GM19099 (cell line): Measurements from ENCODE around the gene TPST1.

Source experiments
- POLR2A ChIP-seq: IDR thresholded peaks from 3 replicates; pipeline ENCODE4 v1.6.1; 2011; ENCODE audit warnings: low read depth; ENCODE audit not compliant: insufficient read length; ENCODE audit errors: extremely low read depth

TPST1 gene

DNA sequence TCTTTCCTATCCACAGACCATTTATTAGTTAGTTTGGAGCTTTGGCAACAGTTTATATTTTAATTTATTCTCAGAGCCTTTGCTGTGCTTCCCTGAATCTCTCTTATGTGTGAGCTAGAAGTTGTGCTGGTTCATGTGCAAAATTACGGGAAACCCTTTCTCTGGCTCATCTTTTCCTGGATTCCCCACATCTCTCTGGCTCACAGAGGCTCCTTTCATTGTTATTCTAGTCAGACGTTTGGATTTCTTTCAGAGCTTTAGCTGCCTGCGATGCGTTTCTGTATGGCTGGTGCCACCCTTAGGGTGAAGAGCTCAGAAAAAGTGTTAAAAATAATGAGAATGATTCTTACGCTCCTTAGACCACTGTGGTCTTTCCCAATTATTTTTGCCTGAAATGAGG is 53.3 kb downstream of the TPST1 start:
- TF ChIP-seq POLR2A, result no peak

DNA sequence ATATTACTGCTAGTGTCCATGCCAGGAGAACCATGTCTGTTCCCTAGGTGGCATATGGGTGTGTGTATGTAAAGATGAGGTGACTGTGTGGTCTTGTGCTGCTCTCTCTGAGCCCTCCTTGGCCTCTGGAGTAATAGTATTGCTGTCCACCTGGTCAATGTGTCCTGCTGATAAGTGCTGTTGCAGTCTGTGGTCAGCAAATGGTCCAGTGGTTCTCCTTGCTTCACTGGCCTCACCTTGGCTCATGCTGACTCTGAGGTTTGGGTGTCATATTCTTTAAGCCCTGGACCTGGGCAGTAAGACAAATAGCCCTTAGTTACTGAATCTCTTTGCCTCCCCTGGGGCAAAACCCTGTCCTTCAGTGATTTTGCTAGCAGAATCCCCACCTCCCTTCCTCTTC is 56.8 kb downstream of the TPST1 start:
- TF ChIP-seq POLR2A, result no peak

DNA sequence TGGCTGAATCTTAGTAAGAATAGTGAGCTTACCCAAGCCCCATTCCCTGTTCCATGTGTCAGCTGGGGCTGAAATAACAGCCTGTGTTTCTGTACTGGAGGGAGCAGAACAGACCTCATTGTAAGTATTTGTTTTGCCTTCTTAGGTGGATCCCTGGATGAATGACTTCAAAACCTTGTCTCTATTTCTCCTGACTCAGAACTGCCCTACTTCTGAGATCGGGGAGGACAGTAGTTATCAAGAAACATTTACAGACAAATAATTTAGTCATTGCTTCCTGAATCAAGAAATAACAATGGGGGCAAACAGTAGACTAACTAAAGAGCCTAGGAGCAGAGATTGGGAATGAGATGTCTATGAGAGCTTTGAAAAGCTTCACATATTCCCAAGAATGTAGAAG is 58.8 kb downstream of the TPST1 start:
- no peak for TF ChIP-seq POLR2A

DNA sequence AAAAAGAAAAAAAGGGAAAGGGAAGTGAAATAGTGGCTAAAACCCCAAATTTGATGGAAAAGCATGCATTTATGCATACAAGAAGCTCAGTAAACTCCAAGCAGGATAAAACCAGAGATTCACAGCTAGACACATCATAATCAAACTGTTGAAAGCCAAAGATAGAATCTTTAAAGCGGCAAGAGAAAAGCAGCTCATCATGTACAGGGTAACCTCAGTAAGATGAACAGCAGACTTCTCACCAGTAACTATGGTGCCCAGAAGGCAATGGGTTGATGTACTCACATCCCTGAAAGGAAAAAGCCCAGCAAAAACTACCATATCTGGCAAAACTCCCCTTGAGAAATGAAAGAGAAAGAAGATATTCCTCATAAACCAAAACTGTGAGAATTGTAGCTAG is 60.4 kb downstream of the TPST1 start:
- no peak for TF ChIP-seq POLR2A

DNA sequence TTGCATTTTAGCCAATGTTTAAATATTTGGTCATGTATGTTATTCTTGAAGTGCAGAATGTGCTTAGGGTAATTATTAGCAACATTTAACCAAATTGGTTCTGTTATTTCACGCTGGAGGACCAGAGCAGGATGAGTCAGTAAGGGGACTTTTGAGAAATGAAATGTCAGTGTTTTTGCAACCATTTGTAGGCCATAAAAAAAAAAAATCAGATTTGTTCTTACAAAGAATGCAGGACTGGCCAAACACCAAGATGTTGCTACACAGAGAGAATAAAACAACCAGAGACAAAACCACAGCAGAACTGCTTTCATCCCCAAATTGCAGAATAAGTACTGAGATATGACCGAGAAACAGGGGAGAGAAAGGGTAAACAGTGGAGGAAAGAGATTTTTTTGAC is 62.1 kb downstream of the TPST1 start:
- no peak for TF ChIP-seq POLR2A

DNA sequence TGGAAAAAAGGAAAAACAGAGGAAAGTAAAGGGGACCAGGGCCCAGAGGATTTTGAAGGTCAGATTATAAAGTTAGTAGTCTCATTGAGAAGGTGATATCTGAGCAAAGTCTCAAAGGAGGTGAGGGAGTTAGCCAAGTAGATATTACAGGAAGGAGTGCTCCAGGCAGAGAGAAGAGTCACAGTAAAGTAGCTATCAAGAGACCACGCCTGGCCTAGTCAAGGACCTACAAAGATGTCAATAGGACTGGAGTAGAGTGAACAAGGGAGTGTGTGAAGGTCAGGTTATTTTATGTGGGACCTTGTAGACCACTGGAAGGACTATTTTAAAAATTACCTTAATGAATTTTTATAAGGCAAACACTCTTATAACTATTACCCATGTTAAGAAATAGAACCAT is 64.8 kb downstream of the TPST1 start:
- no peak for TF ChIP-seq POLR2A

DNA sequence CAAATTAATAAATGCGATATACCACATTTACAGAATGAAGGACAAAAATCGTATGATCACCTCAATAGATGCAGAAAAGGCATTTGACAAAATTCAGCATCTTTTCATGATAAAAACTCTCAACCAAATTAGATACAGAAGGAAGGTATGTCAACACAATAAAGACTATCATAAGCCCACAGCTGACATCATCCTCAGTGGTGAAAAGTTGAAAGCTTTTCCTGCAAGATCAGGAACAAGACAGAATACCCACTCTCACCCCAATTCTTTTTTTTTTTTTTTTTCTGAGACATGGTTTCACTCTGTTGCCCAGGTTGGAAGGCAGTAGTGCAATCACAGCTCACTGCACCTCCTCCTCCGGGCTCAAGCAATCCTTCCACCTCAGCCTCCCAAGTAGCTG is 67.2 kb downstream of the TPST1 start:
- no peak for TF ChIP-seq POLR2A

DNA sequence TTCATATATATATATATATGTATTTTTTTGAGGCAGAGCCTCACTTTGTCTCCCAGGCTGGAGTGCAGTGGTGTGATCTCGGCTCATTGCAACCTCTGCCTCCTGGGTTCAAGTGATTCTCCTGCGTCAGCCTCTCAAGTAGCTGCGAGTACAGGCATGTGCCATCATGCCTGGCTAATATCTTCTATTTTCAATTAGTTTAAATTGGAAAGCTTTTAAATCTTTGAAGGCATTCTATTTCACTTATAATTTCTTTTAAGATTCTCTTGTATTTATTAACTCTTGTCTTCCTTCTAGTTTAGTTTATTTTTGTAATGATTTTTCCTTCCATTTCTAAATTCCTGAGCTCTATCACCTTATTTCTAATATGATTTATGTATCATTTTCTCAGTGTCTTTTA is 71.2 kb downstream of the TPST1 start:
- no peak for TF ChIP-seq POLR2A

DNA sequence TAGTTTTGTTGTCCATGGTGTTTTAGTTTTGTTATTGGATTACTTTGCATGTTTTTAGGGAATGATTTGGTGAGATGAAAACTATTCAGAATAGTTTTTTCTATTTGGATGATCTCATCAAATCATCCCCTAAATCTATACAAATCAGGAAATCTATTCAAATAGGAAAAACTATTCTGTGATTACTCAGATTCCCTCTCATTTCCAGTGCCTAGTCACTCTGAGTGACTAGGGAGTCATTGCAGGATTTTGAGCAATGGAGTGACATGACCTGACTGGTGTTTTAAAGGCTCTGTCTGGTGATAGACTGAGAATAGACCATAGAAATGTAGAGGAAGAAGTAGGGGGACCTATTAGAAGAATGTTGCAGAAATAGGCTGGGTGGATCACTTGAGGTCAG is 72.4 kb downstream of the TPST1 start:
- no peak for TF ChIP-seq POLR2A

DNA sequence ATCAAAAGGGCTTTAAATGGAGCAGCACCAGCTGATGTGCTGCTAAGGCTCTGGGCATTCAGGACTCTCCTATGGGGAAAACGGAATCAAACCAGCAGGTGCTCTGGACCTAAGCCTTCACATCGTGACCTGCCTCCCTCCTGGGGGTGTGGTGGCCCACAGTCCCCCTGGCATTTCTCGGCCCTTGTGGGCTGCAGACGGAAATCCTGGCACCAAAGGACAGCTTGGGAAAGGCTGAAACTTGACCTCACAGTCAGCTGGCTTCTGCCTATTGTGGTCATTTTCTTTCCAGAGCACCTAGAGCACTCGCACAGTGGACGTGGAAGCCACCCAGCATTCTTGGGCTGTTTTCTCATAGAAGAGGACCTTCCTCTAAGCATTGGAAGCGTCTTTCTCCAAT is 74.8 kb downstream of the TPST1 start:
- no peak for TF ChIP-seq POLR2A

DNA sequence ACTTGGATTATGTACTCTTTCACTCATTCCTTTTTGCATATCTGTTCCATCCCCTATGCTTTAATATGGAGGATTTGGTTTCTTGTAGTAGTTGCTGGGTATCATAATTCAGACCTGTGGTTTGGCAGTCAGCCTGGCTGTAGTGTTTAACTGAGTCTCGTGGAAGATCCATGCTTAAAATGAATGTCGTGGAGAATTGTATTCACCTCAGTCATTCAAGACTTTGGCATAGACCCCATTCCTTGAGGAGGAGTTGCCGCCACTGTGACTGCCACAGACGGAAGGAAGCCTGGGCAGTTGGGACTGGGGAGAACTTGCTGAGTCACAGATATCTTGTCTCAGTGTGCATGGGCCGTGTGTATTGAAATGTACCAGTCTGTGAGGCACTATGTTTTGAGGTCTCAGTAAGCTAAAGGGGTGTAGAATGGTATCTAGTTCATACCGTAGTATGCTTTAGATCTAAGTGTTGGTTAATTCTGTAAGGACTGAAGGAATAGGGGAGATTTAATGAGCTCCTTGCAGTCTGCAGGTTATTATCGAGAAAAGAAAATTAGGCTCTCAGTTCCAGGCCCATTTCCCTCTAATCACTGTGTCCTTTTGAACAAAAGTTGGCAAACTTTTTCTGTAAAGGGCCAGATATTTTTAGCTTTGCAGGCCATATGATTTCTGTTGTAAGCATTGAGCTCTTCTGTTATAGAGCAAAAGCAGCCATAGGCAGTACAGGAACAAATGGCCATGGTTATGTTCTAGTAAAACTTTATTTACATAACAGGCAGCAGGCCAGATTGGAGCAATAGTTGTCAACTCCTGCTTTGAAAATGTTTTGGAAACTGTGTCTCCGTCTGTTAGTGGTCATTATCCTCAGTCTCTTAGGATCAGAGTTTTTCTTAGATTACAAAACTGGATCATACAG is 76.8 kb downstream of the TPST1 start:
- no peak for TF ChIP-seq POLR2A

DNA sequence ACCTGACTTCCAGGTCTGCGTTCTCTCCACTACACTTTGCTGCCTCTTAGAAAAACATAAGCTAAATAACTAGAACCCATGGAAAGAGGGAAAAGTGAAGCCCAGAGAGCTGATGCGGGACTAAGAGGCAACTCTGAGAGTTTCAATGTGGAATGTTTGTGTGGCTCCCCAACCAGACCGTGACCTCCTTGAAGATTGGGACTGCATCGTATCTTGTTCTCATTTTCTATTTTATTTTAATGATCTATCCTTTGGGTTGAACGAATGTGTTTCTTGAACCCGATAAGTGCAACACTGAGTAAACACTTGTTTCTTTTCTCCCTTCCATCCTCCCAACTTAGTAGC is 77.4 kb downstream of the TPST1 start:
- no peak for TF ChIP-seq POLR2A

DNA sequence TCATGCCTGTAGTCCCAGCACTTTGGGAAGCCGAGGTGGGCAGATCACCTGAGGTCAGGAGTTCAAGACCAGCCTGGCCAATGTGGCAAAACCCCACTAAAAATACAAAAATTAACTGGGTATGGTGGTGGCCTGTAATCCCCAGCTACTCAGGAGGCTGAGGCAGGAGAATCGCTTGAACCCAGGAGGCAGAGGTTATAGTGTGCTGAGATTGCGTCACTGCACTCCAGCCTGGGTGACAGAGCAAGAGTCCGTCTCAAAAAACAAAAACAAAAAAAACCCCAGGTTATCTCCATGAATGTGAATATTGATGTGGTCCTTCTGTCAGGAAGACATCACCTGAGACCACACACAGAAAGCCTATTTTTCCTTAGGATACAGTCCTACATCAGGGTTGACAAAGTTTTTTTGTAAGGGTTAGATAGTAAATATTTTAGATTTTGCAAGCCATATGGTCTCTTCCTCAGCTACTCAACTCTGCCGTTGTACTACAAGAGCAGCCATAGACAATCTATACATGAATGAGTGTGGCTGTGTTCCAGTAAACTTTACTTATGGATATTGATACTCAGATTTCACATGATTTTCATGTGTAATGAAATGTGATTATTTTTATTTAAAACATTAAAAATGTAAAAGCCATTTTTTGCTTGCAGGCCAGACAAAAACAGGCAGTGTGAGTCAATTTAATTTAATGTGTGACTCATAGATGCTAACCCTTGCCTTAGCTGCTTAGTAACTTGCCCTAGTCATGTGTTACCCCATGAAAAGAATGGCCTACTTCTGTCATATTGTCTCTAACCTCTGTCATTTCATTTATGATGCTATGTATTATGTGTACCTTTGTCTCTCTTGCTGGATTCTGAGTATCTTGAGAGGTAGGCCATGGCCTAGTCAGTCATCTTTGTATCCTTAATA is 78.1 kb downstream of the TPST1 start:
- no peak for TF ChIP-seq POLR2A

DNA sequence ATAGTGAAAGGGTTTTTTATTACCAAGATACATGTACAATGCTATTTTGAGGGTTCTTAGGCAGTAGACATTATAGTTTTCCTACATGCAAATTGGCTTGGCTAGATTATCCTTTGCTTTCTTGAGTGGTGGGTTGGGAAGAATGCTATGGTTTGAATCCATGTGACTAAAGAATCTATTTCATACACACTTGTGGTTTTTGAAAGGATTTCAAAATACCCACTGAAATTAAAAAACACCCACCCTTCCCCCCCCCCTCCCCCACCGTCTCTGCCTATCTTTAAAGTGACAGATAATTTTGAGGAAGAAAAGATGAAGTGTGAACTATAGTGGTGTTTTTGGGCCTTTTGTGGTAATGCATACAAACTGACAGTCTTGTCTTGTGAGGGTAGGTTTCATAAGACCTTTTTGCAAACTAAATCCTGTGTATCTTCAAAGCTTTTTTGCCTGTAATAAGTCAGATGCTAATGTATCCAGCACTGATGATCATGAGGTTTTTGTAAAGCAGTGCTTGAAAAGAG is 90.9 kb downstream of the TPST1 start:
- TF ChIP-seq POLR2A, result no peak

DNA sequence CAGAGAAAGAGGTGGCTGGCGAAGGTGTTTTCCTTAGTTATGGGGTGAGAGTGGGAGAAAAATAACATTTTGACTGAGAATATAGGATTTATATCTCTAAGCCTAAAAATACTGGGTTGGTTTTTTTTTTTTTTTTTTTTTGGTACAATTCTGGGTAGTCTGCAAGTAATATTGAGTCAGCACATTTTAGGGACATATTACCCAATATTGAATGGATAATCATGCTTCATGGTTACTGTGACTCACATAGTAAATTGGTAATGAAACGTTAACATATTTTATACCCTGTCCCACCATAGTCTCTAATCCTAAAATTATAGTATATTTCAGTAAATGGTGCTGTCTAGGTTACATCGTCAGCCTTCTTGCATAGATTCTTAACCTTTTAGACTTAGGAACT is 91.4 kb downstream of the TPST1 start:
- no peak for TF ChIP-seq POLR2A

DNA sequence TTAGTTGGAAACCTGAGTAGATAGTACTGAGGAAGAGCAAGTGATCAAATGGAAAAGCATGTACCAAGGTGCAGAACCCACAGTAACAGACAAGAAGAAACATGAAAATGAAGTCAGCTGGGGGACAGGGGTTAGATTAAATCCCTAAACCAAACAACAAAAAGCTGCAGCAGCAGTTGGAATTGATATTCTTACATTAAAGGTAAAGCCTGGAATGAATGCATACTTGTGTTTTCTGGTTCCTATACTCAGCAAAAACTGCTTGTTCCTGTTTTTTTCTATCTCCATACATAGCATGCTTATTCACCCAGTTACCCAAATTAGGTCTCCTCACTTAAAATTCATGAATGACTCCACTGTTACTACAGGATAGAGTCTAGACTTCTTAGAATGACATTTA is 92.4 kb downstream of the TPST1 start:
- no peak for TF ChIP-seq POLR2A
